Measurements from ENCODE around the gene CDCA3.
"Not testable (repeated sequence)": the region's sequence is repeated elsewhere in the genome, so short reads cannot be mapped to it uniquely, and the experiment has no call there.

Gene CDCA3

DNA sequence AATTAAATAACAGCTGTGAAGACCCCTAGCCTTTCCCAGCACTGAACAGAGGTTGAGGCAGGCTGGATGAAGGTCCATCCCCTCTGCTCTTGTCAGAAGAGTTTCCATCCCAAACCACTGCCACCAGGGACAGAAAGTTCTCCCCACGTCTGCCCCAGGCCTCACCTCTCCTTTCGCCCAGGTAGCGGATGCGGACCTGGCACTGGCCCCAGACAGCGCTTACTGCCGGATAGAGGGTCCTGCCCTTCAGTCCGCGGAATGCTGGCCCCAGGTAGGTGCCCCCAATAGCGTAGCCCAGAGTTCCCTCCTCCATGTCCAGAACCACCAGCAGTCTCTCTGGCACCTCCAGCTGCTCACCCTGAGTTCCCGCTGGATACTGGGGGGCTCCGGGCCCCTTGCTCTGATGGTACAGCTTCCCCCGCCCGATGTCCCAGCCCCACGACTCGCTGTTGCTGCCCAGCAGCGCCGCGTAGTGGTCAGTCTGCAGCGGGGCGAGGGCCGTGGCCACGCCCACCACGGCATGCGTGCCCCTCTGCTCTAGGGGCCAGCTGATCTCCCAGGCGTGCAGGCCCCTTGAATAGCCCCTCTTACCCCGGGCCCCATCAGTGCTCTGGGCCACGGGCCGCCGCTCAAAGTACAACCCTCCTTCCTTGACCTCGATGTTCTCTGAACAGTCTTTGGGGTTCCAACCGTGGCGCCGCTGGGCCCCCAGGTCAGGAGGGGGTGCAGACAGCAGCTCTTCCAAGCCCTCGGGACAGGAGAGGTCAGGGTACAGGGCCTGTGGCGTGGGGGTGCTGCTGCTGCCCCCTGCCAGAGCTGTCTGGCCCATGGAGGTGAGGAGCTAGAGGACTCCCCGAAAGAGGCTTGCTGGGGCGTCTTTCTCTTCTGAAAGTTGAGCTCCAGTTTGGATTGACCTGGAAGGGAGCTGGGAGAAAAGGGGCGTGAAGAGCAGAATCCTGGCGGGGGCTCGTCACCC lies 21.3 kb upstream of the CDCA3 start:
- peak; percentile 85 for DNase-seq (ENCODE audit: low spot score)

DNA sequence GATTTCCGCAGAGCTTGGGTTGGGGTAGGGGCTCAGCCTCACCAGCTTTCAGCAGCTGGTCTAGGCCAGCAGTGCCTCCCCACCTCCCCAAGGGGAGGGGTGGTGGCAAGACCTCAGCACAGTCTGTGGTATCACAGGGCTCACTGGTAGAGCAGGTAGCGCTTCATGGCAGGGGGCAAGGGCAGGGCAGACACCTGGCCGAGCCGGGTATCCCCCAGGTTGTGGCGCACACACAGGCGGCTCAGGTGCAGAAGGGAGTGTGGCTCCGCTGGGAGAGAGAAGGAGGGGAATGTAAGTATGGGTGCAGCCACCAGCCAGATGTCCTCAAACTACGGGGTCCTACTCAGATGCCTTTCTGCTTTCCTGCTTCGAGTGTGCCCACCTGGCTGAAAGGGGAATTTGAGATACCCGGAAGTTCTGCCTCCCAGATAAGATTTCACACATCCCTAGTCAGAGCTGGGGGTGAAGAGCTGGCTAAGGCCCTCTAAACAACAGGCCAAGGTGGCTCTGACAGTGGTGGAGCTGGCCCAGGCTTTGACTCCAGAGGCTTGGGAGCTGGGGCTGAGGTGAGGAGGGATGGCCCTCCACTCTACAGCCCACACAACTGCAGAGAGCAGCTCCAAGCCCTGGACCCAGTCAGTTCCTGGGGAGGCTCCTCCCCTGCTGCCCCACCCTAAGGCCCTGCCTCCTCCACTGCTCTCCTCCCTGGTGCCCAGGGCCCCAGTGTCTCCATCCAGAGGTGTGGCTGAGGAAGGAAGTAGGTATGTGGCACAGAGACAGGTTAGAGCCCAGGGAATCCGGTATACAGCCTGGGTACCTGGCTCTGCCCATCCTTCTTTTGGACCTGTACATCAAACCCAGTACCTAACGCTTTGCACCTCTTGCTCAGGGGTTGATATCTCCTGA lies 20.2 kb upstream of the CDCA3 start:
- DNase-seq (ENCODE audit: low spot score) = peak; percentile 47

DNA sequence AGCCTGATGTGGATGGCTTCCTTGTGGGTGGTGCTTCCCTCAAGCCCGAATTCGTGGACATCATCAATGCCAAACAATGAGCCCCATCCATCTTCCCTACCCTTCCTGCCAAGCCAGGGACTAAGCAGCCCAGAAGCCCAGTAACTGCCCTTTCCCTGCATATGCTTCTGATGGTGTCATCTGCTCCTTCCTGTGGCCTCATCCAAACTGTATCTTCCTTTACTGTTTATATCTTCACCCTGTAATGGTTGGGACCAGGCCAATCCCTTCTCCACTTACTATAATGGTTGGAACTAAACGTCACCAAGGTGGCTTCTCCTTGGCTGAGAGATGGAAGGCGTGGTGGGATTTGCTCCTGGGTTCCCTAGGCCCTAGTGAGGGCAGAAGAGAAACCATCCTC lies 19.2 kb upstream of the CDCA3 start:
- not testable (repeated sequence) for DNase-seq (ENCODE audit: low spot score)

DNA sequence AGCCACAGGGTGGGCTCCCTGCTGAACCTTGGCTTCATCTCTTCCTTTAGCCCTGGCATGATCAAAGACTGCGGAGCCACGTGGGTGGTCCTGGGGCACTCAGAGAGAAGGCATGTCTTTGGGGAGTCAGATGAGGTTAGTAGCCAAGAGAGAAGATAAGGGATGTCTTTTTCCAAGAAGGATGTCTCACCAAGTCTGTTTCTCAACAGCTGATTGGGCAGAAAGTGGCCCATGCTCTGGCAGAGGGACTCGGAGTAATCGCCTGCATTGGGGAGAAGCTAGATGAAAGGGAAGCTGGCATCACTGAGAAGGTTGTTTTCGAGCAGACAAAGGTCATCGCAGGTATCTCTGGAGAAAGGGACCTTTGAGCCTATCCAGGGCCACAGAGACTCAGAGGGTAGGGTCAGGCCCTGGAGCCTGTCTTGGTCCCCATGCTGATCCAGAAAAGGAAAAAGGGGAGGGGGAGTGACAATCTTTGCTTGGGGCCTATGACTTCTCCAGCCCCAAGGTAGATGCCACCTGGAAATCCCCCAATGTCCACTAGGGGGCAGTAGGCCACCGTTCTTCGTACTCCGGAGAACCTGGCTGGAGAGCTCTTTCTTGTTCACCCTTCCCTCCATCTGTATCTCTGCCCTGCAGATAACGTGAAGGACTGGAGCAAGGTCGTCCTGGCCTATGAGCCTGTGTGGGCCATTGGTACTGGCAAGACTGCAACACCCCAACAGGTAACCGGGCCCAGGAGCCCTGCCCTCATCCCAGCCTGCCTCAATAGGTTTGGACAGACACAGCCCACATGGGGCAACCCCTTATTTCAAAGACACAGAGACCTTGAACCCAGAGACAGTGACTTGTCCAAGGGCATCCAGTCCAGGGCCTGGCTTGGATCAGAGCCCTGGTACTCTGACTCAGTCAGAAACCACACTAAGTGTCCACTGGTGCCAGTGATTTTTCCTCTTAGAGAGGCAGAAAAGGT lies 18.2 kb upstream of the CDCA3 start:
- DNase-seq (ENCODE audit: low spot score) = peak; percentile 90

DNA sequence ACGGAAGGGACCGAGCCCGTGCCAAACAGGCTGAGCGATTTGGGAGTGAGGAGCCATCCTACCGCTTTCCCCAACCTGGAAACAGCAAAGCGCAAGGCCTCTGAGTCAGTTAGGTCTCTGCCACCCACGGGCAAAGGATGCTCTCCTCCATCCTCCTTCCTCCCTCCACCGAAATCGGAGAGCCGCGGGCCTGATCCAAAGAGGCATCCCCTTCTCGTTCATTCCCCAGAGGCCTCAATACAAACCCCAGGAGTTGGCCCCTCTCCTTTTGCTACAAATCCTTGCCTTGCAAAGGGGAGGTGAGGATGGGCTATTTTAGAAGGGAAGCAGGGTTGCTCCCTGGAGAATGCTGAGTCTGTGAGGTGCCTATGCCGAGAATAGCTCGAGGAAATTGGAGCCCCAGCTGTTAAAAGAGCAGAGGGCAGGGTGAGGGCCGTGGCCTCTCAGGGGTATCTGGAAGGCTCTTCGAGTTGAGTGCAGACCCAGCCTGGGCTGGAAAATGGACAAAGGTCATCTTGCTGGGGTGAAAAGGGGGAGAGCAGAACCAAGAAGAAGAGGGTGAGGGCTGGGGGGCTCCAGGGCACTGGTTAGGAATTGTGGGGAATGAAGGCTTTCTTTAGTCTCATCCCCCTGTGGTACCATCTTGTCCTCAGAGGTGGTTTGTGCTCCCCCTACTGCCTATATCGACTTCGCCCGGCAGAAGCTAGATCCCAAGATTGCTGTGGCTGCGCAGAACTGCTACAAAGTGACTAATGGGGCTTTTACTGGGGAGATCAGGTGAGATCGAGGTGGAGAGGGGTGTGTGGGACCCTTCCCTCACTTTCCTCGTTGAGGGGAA lies 17.3 kb upstream of the CDCA3 start:
- no peak for DNase-seq (ENCODE audit: low spot score)

DNA sequence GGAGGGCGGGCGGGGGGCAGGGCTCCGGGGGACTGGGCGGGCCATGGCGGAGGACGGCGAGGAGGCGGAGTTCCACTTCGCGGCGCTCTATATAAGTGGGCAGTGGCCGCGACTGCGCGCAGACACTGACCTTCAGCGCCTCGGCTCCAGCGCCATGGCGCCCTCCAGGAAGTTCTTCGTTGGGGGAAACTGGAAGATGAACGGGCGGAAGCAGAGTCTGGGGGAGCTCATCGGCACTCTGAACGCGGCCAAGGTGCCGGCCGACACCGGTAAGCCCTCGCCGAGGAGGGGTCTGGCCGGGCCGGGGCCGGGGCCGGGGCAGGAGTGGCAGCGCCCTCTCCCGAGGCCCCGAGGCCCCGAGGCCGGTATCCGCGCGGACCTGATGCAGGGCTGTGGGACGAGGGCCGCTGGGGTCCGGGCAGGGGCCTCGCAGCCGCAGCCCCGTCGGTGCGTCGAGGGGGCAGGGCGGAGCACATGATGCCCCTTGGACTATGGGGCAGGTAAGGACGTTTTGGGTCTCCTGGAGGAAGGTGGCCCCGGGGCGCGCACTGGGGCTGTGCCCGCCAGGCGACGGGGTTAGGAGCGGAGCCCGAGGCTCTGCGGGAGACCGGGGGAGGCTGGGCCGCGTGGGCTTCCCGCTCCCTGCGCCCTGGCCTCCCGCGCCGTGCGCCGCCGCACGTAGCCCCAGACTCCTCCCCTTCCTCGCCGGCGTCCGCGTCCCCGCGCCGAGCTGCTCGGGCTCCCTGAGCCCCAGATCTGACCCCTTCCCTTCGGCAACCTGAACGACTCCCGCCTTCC lies 16.5 kb upstream of the CDCA3 start, which contains the start of gene TPI1:
Gene TPI1 (plus strand): TSS at position 119 of the 798 bp plus-strand sequence. CDS start 36 bp downstream, at position 155.
- DNase-seq (ENCODE audit: low spot score) = peak; percentile 77

DNA sequence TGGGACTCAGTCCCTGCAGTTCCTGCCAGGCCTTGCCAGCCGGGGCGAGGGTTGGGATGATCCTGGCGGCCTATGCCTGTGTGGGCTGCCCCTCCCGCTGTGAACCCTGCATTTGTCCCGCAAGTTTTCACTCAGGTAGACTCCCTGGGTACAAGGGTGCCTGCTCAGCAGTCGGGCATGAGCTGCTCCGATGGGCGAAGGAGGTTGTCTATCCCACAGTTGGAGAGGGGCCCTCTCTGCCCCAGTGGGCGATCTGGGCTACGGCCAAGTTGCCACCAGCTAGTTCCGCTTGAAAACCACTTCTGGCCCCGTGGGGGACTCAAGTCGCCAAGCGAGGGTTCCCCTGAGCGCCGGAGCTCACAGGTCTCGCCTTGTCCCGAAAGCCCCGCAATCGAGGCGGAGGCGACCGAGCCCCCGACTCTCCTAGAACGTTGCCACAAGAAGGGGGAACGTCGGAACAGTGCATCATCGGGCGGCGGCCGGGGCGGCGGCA lies 15.9 kb upstream of the CDCA3 start:
- no peak for DNase-seq (ENCODE audit: low spot score)

DNA sequence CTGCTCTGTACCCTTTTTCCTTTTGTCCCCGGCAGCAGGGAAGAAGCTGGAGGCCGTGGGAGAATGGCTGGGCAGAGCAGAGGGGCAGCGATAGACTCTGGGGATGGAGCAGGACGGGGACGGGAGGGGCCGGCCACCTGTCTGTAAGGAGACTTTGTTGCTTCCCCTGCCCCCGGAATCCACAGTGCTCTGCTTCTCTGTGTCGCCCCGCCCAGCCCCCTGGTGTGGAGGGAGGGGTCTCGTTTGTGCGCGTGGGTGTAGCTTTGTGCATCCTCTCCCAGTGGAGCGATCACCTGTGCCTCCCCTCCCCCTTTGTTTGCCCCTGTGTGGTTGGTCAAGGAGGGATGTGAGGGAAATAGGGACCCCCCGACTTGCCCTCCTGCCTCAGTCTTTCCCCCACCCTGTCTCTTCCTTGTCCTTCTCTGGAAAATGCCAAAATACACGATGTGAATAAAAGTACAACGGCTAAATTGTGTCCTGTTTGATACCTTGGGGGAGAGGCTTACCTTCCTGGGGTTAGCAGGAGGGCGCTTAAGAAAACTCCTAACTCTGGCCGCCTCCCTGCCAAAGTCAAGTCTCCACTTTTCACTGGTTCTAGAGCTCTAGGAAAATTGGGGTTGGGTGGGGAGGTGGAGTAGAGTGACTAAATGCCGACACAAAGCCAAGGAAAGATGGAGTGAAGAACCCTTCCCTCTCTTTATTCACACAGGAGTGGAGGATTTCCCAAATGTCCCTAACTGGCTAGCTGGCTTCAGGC lies 15.3 kb upstream of the CDCA3 start:
- DNase-seq (ENCODE audit: low spot score) = no peak

DNA sequence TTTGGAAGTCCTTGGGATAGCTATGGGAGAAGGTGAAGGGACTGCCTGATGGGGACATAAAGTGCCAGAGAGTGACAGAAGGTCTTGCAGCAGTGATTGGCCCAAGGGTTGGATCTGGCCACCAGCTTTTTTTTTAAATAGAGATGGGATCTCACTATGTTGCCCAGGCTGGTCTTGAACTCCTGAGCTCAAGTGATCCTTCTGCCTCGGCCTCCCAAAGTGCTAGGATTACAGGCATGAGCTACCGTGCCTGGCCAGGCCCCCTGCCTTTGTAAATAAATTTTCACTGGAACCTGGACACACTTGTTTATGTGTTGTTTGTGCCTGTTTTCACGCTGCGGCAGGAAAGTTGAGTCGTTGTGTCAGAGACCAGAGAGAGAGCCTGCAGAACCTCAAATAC lies 14.2 kb upstream of the CDCA3 start:
- DNase-seq (ENCODE audit: low spot score) = not testable (repeated sequence)

DNA sequence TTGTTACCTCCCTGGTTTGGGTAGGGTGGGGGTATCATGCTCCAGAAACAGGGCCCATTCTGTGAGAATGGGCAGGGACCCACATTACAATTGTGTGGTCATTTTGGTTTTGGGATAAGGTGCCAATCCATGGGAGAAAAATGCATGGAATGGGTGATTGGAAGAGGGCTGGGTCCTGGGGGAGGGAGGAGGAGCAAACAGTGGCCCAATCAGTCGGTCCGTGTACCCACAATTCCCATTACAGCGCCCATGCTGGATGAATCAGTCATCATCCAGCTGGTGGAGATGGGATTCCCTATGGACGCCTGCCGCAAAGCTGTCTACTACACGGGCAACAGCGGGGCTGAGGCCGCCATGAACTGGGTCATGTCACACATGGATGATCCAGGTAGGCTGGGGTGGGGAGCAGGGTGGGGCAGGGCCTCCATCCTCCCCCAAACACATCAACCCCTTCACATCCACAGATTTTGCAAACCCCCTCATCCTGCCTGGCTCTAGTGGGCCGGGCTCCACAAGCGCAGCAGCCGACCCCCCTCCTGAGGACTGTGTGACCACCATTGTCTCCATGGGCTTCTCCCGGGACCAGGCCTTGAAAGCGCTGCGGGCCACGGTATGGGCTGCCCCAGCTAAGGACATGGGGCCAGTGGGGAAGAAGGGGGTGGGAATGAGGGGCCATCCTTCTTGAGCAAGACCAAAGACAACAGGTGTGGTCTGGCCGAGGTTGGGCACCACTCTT lies 12.7 kb upstream of the CDCA3 start:
- DNase-seq (ENCODE audit: low spot score) = no peak

DNA sequence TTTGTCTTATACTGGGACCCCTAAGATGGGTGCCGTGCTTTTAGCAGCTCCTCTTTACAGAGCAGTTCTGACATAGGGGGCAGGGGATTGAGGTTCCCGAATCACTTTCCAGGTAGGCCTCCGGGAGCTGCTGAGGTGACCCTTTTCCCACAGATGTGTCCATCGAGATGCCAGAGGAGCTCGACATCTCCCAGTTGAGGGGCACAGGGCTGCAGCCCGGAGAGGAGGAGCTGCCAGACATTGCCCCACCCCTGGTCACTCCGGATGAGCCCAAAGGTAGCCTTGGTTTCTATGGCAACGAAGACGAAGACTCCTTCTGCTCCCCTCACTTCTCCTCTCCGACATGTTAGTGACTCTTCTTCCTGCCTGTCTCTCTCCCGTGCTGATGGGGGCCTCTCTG lies 11.9 kb upstream of the CDCA3 start:
- DNase-seq (ENCODE audit: low spot score) = no peak

DNA sequence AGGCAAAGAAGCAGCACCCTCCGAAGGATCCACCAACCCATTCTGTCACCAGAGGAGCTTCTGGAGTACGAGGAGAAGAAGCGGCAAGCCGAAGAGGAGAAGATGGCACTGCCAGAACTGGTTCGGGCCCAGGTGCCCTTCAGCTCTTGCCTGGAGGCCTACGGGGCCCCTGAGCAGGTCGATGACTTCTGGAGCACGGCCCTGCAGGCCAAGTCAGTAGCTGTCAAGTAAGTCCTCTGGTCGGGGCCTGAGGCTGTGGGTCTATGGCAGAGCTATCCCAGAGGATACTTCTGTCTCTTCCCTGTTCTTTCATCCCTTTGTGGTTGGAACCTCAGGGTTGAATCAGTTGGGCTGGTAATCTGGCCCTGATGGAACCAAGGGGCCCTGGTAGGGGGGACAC lies 10.3 kb upstream of the CDCA3 start:
- DNase-seq (ENCODE audit: low spot score) = no peak

DNA sequence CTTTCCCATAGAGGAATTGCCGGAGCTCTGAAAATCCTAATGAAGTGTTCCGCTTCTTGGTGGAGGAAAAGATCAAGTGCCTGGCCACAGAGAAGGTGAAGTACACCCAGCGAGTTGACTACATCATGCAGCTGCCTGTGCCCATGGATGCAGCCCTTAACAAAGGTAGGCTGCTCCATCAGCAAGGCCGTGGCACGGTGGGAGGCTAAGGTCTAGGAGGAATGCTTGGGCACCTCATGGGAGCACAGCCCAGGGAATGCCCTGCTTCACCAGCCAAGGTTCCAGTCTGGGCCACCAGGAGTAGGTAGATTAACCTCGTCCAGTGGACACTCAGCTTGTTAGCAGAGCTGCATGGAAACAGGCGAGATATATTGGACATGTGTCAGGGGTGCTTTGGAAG lies 9.9 kb upstream of the CDCA3 start:
- no peak for DNase-seq (ENCODE audit: low spot score)

DNA sequence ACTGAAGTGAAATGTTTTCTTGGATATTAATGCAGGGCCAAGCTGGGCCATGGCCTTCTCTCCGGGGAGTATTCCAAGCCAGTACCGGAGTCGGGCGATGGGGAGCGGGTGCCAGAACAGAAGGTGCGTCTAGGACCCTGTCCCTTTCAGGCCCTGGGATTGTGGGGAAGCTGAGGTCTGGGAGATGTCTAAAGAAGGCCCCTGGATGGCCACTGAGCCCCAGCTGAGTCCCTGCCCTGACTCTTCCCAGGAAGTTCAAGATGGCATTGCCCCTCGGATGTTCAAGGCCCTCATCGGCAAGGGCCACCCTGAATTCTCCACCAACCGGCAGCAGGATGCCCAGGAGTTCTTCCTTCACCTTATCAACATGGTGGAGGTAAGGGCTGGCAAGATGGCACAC lies 9.0 kb upstream of the CDCA3 start:
- no peak for DNase-seq (ENCODE audit: low spot score)

DNA sequence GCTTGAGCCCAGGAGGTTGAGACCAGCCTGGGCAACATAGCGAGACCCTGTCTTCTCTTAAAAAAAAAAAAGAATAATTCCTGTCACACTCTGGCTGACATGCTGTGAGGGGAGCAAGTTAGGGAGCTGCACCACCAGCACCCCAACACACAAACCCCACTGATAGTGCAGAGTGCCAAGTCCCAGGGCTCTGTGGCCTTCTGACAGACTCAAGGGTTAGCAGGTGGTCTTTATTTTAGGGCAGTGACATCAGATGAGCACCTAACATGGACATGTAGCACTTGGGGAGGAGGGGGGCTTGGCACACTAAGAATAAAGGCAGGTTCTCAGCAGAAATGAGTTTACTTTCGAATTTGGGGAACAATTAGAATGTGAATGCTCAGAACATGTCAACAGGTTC lies 7.7 kb upstream of the CDCA3 start:
- DNase-seq (ENCODE audit: low spot score) = no peak

DNA sequence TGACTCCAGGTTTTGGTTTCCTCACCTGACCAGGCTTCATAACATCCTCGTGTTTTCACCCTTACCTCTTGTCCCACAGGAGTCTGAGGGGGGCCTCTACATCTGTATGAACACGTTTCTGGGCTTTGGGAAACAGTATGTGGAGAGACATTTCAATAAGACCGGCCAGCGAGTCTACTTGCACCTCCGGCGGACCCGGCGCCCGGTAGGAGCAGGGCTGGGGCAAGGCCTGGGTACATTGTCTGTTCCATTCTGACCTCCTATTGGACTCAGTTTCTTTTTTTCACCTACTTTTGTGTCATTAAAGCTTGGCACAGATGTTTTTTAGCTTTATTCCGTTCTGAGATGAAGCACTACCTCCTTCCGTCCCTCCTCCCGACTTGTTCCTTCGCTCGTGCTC lies 4.2 kb upstream of the CDCA3 start:
- DNase-seq (ENCODE audit: low spot score) = no peak

DNA sequence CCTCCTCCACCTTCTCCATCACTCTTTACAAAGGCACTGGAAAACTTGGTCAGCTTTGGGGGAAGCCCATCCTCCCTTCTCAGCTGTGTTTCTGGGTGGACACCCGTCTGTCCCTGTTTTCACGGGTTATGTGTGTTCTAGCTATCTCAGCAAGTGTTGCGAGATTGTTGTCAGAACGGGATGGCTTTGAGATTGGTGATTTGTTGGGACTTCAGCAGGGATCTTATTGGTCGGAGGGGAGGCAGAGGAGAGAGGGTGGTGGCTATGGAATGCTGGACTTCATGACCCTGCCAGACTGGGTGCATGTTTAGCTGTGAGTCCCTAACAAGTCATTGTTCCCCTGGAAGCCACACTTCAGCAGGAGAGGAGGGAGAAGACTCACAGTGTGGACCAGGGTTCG lies 3.0 kb upstream of the CDCA3 start:
- DNase-seq (ENCODE audit: low spot score) = no peak

DNA sequence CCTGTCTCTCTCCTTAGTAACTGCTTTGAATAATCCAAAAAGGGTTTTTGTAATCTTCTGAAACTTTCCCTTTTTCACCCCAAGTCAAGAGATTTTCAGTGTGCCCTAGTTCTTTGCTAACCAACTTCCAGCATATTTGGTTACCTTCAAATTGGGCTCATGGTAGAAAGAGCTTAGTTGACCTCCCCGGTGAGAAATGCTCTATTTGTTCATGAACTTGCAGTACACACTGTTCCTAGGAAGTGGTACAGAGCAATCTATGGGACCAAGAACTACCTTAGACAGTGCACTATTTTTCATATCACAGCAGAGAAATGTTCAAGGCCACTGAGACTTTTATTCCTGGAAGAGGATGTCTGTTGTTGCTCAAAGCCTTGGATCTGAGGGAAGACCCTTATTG lies 2.5 kb upstream of the CDCA3 start:
- DNase-seq (ENCODE audit: low spot score) = no peak

Data from SK-N-DZ (cell line).